Measurements from ENCODE around the gene ACAD8.

ACAD8 gene

GRCh38 chr11:134293119-134294113, 40.0 kb downstream of the ACAD8 start:
- no peak overlapping the region for H3K4me3 ChIP-seq (replicated peaks in 1 of 2; ENCODE audit: low read depth in 2 of 2, low read length in 2 of 2)
- no peak for DNase-seq (ENCODE audit: low read depth in 2 of 2)
- no peak for TF ChIP-seq CTCF (IDR thresholded peaks at IDR 0.05; ENCODE audit: low read depth, low read length)

- no peak for DNase-seq (ENCODE audit: low read depth in 2 of 2)
- H3K4me3 ChIP-seq (replicated peaks in 1 of 2; ENCODE audit: low read depth in 2 of 2, low read length in 2 of 2): no peak overlapping the region
- no peak for TF ChIP-seq CTCF (IDR thresholded peaks at IDR 0.05; ENCODE audit: low read depth, low read length)
Observed at GRCh38 chr11:134294664-134295063, 41.3 kb downstream of the ACAD8 start.

GRCh38 chr11:134312223-134312622, 58.9 kb downstream of the ACAD8 start:
- no peak for TF ChIP-seq CTCF (IDR thresholded peaks at IDR 0.05; ENCODE audit: low read depth, low read length)
- DNase-seq (ENCODE audit: low read depth in 2 of 2): no peak
- no peak overlapping the region for H3K4me3 ChIP-seq (replicated peaks in 1 of 2; ENCODE audit: low read depth in 2 of 2, low read length in 2 of 2)

- TF ChIP-seq CTCF (IDR thresholded peaks at IDR 0.05; ENCODE audit: low read depth, low read length): no peak
Observed at GRCh38 chr11:134312807-134313206, 59.4 kb downstream of the ACAD8 start.

GRCh38 chr11:134313379-134313778, 60.0 kb downstream of the ACAD8 start:
- TF ChIP-seq CTCF (IDR thresholded peaks at IDR 0.05; ENCODE audit: low read depth, low read length): no peak
- no peak overlapping the region for H3K4me3 ChIP-seq (replicated peaks in 1 of 2; ENCODE audit: low read depth in 2 of 2, low read length in 2 of 2)
- DNase-seq (ENCODE audit: low read depth in 2 of 2): no peak

More at GRCh38 chr11:134312807-134313206, 59.4 kb downstream of the ACAD8 start:
- H3K4me3 ChIP-seq (replicated peaks in 1 of 2; ENCODE audit: low read depth in 2 of 2, low read length in 2 of 2): no peak overlapping the region
- DNase-seq (ENCODE audit: low read depth in 2 of 2): no peak

GRCh38 chr11:134313821-134314607, 60.6 kb downstream of the ACAD8 start:
- no peak for TF ChIP-seq CTCF (IDR thresholded peaks at IDR 0.05; ENCODE audit: low read depth, low read length)
- no peak for DNase-seq (ENCODE audit: low read depth in 2 of 2)
- H3K4me3 ChIP-seq (replicated peaks in 1 of 2; ENCODE audit: low read depth in 2 of 2, low read length in 2 of 2): no peak overlapping the region
